ENCODE results near the gene MYBBP1A.
A peak's percentile ranks its signal among the peaks of the same experiment; 100 is the strongest.
"Not testable (repeated sequence)": the region's sequence is repeated elsewhere in the genome, so short reads cannot be mapped to it uniquely, and the experiment has no call there.

Gene MYBBP1A

DNA sequence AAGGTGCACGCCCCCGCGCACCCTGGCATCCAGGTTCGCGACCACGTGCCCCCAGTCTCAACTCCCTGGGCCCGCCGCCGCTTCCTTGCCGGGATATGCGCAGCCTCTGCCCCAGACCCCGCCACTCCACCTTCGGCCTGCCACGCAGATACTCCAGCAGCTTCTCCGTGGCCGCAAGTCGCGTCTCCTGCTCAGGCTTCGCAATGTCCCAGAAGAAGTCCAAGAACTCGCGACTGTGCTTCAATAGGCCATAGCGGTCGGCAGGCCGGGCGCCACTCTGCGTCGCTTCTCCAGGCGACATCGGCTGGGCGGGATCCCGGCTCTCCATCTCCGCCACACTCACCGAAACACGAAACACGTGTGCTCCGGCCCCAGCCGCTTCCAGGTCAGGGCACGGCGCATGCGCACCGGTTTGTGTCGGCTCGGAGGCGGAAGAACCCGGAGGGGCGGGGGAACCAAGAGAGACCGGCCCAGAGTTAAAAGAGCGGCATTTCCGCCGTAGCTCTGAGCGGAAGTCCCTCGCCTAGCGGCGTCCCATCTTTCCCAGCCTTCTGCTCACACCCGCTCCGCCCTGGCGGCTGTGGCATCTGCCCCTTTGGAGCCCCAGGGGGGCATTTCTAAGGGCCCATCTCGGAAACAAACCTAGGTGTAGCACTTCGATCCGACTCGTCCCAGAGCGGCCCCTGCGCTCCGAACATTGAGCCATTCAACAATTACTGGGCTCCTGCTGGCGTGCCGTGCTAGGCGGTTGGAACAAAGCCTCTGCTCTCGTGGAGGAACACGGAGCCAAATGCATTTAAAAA lies at the start of gene MYBBP1A:
Gene MYBBP1A, minus strand, starts transcription at position 388 of the 803 bp plus-strand sequence. Its CDS starts 60 bp downstream, at position 328.
- DNase-seq: peak; percentile 97

GRCh38 chr17:4604736-4605135 lies 49.6 kb upstream of the MYBBP1A start:
- DNase-seq: not testable (repeated sequence)

DNA sequence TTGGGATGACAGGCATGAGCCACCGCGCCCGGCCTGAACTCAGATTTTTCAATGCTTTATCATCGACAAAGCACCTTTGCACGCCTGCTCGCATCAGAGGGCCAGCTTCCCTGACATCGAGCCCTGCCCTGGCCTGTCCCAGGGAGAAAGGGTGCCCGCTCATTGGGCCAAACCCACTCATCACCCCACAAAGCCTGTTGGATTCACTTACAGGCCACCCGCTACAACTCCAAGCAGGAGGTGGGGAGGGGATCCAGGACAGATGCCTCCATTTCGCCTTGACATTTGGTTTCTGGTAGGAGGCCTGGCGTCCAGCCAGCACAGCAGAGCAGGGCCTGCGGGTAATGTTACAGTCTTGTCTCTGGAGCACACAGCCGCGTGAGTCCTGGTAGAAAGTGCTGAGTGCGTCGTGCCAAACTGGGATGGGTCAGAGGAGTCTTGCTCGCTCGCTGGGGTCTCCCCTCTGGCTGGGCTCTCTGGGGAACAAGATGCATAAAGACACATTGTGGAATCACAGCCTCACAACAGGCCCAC lies 49.0 kb upstream of the MYBBP1A start:
- peak; percentile 82 for DNase-seq

DNA sequence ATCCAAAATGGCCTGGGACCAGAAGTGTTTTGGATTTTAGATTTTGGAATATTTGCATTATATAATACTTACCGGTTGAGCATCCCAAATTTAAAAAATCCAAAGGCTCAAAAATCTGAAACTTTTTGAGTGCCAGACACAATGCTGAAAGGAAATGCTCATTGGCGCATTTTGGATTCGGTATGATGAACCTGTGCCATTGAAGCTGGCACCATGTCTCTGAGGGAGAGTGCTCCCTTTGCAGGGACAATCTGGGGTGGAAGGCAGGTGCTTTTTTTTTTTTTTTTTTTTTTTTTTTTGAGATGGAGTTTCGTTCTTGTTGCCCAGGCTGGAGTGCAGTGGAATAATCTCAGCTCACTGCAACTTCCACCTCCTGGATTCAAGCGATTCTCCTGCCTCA lies 46.9 kb upstream of the MYBBP1A start:
- no peak for DNase-seq

- DNase-seq: no peak
Measured at GRCh38 chr17:4601326-4601725, 46.1 kb upstream of the MYBBP1A start.

GRCh38 chr17:4600563-4600962 lies 45.4 kb upstream of the MYBBP1A start:
- no peak for DNase-seq

- DNase-seq: peak; percentile 48
Measured at GRCh38 chr17:4599505-4600281, 44.5 kb upstream of the MYBBP1A start.

GRCh38 chr17:4598776-4599504 lies 43.8 kb upstream of the MYBBP1A start:
- no peak for DNase-seq

- DNase-seq: no peak
Measured at GRCh38 chr17:4597975-4598374, 42.8 kb upstream of the MYBBP1A start.

DNA sequence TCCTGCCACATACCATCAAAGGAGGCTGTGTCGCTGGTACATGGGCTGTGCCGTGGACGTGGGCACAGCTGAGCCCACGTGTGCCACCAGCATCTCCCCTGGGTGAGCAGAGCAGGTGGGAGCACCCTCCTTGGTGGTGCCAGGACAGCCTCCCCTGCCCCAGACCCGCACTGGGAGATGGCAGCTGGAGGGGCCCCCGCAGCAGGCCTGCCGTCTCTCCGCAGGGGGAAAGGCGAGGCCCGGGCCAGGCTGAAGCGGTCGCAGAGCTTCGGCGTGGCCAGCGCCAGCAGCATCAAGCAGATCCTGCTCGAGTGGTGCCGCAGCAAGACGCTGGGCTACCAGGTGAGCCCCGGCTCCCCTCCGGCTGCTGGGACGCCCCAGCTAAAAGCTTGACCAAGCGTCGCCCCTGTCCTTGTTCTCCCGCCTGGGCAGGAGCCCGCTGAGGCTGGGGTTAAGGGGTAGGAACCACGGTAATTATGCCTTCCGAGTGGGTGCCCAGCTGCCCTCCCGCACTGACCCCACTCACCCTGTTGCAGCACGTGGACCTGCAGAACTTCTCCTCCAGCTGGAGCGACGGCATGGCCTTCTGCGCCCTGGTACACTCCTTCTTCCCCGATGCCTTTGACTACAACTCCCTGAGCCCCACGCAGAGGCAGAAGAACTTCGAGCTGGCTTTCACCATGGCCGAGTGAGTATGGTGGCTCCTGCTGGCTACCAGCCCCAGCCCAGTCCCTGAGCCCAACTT lies 41.6 kb upstream of the MYBBP1A start:
- DNase-seq: no peak

DNA sequence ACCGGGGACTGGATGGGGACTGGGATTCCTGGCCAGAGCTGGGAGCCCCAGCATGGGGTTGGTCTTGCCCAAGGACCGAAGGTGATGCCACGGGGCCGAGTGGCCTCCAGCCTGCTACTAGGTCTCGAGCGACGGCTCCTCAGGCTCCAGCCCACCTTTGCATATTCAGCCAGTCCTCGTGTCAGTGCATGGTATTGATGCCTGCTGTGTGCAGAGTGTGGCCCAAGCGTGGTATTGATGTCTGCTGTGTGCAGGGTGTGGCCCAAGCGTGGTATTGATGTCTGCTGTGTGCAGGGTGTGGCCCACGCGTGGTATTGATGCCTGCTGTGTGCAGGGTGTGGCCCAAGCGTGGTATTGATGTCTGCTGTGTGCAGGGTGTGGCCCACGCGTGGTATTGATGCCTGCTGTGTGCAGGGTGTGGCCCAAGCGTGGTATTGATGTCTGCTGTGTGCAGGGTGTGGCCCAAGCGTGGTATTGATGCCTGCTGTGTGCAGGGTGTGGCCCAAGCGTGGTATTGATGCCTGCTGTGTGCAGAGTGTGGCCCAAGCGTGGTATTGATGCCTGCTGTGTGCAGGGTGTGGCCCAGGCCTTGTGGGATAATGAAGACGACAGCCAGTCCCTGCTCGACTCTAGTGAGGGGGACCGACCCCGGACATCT lies 40.6 kb upstream of the MYBBP1A start:
- not testable (repeated sequence) for DNase-seq

DNA sequence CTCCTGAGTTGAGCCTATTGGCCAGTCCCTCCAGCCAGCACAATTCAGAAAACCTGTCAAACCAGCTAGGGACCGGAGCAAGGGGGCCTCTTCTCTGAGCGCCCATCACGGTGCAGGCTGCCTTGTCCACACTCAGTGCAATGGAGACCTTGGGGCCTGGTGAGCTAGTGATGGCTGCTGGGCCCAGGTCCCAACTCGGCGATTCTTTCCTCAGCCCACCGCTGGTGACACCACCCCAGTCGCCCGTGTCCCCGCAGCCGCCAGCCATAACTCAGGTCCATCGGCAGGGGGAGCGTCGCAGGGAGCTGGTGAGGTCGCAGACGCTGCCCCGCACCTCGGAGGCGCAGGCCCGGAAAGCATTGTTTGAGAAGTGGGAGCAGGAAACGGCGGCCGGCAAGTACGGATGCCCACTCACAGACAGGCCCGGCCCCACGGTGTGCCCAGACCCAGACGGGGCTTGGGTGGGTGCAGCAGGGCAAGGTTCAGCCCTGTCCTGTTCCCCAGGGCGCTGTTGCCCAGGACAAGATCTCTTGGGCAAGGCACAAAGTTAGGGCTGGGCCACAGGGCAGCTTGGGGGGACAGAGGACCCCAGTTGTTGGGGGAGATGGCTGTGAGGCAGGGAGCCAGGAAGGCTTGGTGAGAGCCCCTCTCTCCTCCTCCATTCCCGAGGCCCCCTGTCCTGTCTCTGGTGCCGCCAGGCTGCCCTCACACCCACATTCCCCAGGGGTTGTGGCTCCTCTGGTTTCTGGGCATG lies 39.9 kb upstream of the MYBBP1A start:
- peak; percentile 55 for DNase-seq

DNA sequence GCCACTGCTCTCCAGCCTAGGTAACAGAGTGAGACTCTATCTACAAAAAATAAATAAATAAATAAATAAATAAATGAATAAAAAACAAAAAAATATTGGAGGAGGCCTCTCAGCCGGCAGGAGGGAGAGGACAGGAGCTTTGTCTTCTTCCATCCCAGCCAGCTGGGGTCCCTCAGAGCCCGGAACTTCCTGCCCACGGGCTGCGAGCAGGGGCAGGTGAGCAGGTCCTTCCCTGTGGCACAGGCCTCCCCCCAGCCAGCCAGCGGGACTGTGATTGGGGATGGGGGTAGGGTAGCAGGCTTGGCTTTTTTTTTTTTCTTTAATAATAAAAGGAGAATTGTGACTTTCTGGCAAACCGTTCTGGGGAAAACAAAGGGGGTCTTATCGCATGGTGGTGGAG lies 39.2 kb upstream of the MYBBP1A start:
- no peak for DNase-seq

- no peak for DNase-seq
Measured at GRCh38 chr17:4593021-4593421, 37.8 kb upstream of the MYBBP1A start.

DNA sequence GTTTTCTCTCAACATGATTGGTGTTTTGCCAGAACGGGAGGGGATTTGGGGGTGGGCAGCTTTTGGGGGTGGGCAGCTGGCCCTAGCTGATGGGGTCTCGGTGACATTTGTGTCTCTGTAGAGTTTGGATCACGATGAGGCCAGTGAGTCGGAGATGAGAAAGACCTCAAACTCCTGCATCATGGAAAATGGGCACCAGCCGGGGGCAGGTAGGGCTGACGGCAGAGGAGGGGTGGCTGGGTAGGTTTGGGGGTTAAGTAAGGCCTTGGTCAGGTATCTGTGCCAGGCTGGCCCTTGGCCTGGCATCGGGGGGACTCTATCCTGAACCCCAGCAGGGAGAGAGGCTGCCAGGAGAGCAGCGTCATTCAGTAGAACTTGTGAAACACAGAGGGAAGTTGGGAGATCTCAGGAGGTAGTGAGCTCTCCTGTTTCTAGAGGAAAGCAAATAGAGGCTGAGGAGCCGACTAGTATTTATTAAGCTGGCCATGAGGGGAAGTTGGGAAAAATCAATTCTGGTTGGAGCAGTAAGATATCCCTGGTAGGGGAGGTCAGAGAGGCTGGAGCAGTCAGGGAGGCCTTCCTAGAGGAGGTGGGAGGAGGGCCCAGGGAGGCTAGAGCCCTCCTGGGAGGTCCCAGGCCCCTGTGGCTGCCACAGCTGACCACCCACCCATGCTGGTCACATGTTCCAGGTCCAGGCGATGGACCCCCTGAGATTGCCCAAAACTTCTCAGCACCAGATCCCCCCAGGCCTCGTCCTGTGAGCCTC lies 37.2 kb upstream of the MYBBP1A start:
- DNase-seq: no peak

DNA sequence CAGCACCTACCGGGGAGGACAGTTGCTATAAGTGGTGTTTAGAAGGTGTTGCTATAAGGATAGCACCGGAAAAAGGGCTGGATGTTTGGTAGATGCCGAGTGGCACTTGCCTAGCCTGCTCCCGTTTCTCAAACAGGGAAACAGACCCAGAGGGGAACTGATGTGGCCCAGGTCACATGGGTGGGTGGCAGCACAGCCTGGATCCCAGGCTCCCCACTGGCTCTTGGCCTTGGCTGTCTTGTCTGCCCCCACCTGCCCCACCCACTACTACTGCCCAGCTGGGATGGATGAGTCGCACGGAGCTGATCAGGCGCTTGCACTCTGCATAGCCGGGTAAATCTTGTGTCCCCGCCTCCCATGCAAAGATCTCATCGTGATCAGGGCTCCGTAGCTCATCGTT lies 36.3 kb upstream of the MYBBP1A start:
- DNase-seq: no peak

DNA sequence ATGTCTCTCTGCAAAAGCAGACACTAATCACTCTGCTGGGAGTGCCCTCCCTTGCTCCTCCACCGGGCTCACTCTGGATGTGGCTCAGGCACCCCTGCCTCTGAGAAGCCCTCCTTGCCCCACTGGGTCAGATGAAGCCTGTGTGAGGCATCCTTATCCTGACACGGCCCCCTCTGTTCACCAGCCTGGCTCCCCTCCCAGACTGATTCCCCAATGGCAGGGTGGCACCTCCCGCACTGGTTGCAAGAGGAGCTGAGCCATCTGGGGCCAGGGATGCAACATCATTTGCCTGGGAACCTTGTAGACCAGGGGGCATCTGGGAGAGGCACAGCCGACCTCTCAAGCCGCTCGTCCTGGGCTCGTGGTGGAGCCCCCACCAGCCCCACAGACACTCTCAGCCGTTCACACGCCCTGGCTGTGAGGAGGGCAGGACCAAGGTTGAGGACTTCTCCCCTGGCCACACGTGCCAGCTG lies 35.8 kb upstream of the MYBBP1A start:
- no peak for DNase-seq

DNA sequence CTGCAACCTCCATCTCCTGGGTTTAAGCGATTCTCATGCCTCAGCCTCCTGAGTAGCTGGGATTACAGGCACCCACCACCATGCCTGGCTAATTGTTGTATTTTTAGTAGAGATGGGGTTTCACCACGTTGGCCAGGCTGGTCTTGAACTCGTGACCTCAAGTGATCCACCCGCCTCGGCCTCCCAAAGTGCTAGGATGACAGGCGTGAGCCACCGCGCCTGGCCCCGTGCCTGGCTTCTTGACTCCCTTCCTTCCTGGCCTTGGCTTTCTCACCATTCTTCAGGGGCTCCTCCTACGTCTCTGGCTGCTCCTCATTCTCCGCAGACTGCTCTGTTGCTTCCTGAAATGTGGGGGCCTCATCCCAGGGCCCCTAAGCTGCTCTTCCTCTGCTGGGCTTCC lies 34.9 kb upstream of the MYBBP1A start:
- DNase-seq: not testable (repeated sequence)

DNA sequence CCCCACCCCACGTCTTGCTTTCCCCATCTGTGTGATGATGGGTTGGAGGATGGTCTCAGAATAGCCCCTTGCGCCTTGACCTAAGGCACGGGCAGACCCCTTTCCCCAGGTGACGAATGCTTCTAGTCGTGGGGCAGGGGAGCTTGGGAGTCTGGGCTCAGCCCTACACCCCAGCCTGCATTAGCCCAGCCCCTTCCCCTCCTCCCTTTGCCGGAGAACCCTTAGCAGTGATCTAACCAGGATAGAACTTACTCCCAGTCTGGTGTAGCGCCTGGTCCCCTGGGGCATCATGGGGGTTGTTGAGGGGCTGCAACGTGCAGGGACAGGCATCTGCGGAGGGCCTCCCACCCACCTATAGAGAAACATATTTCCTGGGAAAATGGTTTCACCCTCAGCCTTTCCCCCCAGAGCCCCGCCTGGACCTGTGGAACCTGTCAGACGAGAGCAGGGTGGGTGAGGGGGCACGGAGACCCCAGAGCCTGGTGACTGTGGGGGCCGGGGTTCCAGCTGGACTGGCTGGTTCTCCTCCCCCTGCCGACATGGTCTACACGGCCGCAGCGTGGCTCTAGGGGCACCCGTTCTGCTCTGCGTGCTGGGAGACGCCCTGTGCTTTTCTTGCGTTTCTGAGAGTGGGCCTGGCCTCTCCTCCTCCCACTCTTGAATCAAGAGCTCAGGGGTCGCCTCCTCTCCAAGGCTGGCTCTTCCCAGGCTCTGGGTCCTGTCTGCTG lies 33.9 kb upstream of the MYBBP1A start:
- DNase-seq: no peak
